Fibroblast of villous mesenchyme (primary cell): Measurements from ENCODE around the gene MMAA. TPM values are rescaled to one million over a fixed set of nuclear protein-coding genes. Genes with fewer than 3 reads are reported as not detected.

Source experiments
- total RNA-seq: library from RNA; depleted of rRNA; stranded (reverse); fragments of >200 nt; gene quantifications from 2 replicates; pipeline ENCODE4 v1.2.3, GENCODE V29; 2012

Gene MMAA
- total RNA-seq, 1 donor: 4.3 TPM

Other genes with a start within 250 kb of the MMAA start
- 33.2 and 33.8 TPM in 2 replicates for gene SMAD1, start 137.5 kb upstream of the MMAA start, total RNA-seq
- not detected in 2 replicates for gene C4orf51, start 60.8 kb downstream of the MMAA start, total RNA-seq